Stimulated activated CD4-positive, alpha-beta T cell treated with anti-CD3 and anti-CD28 coated beads, Interleukin-4, amount 100 ng/mL, for 1 hour (primary cell): Measurements from ENCODE around the gene SMIM27.
"Not testable (repeated sequence)": the region's sequence is repeated elsewhere in the genome, so short reads cannot be mapped to it uniquely, and the experiment has no call there.

Experiments used
- DNase-seq: peaks from one replicate; pipeline ENCODE4 v3.0.0-alpha.2; 2020

Gene SMIM27

DNA sequence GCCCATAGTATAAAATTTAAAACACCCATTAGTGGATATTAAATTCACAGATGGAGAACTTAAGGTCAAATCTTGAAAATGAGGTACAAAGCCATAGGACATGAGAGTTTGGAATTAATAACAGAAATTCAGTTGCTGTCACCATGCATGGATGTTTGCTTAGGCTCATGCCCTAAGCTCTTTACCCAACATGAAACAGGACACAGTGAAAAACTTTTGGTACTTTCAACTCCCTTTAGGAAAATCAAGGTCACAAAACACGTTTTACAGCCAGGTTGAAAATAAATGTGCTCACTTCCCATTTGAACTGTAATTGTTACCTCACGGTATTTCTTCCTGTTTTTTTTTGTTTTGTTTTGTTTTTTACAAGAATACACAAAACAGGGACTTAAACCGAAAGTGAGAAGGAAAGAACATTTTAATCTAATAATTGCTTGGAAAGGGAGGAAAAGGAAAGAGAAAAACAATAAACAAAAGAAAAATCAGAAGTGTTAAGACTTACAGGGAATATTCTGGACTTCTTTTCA lies 6.3 kb downstream of the SMIM27 start:
- no peak for DNase-seq

DNA sequence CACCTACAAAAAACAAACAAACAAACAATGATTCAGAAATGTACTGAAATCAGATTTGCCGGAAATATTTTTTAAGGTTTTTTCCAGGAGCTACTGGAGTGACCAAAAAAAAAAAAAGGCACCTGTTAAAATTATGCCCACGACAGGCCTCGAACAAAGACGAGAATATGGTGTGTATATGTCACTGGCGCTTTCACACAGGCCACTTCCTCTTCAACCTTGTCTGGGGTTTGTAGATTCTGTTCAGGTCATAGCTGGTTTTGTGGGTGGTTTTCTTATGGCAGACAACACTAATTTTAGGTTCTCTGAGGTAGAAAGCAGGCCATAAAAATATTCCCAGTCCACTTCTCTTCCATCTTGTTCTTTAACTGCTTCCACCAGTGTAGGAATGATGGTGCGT lies 13.8 kb downstream of the SMIM27 start:
- no peak for DNase-seq

DNA sequence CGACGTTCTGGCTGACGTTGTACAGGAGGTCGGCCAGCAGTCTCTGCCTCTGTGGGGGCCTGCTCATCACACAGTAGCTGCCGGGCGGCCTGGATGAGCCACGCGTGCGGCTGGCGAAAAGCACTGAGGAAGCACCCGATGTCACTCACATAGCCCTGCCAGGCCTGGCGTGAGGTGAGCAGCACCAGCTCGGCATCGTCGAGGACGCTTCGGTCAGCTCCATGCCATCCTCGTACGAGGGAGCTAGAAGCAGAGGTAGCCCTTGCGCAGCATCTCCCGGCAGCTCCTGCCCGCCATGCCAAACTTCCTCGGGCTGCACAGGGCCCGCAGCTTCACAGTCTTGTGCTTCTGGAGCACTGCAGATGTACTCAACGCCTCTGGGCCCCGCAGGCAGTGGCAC lies 14.6 kb downstream of the SMIM27 start:
- DNase-seq = no peak

DNA sequence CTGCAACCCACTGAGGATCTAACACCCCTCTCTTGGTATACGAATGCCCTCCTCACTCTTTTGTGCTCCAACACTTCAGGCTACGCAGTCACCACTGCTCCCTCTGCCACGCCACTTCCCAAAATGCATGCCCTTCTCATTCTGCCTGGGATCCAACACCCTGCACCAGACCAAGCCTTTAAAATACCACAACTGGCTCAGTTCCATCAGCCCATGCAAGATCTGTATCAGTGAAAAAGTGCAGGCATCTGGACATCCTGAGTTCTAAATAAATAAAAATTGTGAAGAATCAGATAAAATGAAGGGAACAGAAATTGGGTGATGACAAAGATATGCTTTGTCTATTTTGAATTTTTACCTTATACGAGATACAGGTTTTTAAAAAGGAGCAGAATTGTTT lies 18.1 kb downstream of the SMIM27 start:
- DNase-seq = no peak

DNA sequence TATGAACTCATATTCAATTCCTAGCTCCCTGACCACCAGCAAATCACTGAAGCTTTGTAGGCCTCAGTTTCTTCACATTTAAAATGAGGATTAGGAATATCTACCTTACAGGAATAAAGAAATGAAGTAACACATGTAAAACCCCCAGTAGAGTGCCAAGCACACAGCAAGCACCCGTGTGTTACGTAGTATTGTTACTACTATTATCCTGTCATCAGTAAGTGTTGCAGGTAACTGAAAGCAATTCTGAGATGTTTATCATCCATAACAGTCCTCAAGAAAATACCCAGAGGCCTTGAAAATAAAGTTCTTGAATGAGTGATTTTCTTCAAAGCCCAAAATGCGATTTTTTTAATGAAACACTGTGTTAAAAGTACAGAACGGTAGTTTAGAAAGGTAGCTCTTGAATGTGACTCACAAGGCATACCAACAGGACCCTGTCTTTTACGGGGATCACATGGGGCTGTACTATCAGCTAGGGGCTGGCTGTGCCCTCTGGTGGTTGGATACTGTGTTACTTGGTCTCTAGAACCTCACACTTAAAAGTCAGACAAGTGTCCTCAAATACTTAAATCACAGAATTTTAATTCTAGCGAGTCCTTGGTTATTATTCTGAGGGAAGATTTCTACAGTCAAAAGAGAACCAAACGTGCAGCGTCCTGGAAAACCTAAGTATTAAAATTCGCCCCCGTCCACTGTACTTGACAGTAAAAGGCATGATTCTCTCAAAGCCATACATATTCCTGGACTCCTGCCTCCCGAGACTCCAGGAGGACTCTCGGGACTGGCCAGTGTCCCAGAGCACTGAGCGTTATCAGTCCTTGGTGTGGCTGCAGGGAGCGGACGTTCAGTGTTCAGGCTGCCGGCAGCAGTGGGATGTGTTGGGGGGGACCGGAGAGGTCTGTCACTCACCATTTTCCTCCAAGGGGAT lies 20.1 kb downstream of the SMIM27 start:
- DNase-seq = peak; percentile 64

DNA sequence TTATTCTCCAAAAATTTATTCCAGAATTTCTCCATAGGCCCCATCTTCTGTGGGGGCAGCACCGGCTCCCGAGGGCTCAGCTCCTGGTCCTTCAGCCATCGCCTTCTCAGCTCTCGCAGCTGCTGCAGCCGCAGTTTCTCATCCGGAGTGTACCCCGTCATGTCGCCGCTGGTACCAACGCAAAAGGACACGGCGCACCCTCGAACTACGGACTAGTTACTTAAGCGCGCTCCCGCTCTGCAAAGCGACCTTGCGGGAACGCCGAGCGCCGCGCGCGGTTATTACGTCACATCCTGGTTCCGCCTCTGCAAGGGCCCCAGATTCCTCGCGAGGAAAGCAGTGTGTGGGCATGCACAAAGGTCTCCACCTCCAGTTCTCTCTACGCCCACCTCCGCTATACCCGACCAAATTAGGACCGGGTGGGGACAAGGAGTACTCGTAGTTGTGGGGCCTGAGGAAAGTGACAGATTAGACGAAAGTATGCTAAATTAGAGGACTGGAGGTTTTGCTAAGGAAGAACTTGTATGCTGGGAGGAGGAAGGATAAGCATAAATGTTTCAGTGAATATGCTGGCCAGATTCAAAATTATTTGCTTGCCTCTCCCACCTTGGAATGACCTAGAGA lies 20.9 kb downstream of the SMIM27 start, which contains the start of gene NDUFB6:
Gene NDUFB6 (minus strand): TSS at position 260 of the 624 bp plus-strand sequence. CDS start 99 bp downstream, at position 161.
- DNase-seq = peak; percentile 96

DNA sequence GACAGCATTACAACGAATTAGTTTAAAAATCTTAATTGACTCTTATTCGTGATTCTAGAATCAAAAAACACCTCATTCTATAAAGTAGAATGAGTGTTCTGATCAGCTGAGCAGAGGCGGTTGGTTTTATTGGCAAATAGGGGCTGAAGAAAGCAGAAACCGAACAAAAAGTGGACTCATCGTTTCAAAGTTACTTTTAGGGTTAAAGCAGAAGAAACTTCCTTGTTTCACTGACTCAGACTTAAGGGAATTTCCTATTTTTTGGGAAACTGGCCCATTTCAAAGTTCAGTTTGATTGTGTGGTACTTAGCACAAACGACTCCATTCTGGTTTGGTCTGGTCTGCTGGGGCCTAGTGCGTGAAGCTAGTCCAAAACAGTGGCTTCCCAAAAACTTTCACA lies 21.7 kb downstream of the SMIM27 start:
- DNase-seq = no peak

DNA sequence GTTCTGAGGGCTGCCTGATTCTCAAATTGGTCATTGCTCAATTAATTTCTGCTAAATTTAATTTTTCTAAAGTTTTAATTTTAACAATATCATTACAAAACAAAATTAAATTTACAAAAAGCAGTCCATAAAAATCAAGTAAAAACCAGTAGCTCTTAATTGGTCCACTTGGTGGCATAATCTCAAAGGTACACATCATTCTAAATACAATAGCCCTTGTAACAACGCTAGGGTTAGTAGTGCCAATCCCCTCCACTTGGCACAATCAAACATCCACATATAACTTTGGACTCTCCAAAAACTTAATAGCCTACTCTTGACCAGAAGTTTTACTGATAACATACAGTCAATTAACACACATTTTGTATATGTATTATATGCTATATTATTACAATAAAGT lies 22.7 kb downstream of the SMIM27 start:
- DNase-seq = no peak

DNA sequence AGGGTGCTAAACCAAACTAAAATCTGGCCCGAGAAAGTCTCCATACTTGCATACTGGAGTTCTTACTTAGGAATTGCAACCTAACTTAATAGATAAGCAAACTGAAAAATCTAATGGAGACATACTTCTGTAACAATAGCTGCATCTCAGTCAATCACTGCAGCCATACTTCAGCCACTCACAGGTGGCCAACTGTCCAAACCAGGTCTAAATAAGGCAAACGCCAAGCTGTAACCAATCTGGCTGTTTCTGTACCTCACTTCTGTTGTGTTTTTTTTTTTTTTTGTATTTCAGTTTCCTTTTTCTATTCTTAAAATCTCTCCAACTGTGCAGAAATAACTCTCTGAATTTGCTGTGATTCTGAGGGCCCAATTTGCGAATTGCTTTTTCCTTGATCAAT lies 25.2 kb downstream of the SMIM27 start:
- DNase-seq = no peak

DNA sequence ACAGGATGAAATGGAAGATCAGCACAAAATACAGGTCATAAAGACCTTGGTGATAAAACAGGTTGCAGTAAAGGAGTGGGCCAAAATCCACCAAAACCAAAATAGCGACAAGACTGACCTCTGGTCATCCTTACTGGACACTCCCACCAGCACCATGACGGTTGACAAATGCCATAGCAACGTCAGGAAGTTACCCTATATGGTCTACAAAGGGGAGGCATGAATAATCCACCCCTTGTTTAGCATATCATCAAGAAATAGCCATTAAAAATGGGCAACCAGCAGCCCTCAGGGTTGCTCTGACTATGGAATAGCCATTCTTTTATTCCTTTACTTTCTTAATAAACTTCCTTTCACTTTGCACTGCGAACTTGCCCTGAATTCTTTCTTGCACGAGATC lies 26.8 kb downstream of the SMIM27 start:
- DNase-seq = no peak

DNA sequence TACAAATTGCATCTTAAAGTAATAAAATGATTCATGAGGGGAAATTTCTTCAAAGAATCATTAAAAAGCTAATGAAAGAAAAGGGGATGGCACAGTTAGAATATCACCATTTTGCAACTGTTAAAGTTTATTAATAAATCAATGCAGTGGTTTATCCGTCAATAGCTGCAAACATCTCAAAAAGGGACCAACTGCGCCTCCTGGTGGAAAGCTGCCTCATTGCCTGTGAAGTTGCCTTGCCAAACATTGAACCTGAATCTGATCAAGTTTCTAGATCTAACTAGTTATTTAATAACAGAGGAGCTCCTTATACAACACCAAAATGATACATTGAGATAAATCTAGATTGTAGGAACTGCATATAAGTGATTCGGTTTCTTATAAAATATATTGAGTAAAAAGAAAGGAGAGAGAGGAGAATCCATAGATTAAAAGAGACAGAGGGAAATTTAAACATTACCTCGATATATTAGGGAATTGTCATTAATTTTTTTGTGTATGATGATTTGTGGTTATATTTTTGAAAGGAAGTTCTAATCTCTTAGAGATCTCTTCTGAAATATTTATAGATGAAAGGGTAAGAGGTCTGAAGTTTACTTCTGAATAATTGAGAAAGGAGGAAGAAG lies 27.7 kb downstream of the SMIM27 start:
- DNase-seq = peak; percentile 79

DNA sequence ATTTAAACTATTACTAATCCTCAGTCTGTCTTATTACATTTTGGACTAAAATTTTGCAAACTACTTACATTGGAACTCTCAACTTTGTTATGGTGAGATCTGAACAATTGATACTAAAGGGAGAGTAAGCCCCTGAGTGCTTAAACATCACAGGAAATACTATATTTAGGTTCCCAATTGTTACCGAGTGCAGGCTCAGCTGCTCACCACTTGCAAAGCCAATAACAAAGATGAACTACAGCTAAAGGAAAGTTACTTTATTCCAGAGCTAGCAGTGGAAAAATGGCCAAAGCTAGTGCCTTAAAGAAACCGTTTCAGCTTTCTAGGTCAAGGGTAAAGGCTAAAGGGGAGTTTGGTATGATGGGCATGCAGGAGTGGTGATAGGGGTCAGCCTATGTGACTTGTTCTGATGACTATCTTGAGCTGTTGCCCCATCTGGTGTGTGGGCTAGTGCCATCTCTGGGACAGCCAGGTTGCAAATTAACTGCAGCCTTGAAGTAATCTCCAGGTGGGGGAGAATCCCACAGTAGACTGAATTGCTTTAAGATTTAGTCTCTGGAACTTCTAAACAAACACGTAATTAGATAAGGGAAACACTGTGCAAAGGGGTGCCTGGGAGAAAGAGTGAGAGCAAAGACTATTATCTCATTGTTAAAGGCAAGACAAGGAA lies 28.6 kb downstream of the SMIM27 start:
- DNase-seq = no peak

DNA sequence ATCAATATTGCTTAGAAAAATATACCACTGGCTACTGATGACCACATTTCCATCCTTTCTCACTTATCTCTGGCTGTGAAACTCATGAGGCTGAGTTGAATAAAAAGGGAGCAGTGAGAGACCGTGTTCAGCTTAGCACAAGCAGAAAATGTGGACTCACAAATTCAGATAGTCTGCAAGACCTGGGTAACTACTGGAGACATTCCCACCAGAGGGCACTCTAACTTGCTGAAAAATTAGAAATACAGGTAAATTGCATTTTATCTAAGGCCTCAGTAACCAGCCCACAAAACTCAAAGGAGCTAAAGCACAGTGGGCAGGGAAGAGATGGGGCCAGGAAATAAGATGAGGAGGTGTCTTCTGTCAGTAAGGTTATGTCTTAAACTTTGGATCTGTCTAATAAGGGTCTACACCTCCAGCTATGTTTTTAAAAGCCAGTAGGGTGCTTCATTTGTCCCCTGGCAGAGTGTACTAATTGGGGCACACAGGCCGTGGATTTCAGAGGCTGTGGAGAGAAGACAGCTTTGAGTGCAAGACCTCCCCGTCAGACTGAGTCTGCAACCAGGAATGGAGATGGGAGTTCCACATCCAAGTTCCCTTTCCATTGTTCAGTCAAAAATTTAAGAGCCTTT lies 29.5 kb downstream of the SMIM27 start:
- DNase-seq = no peak

DNA sequence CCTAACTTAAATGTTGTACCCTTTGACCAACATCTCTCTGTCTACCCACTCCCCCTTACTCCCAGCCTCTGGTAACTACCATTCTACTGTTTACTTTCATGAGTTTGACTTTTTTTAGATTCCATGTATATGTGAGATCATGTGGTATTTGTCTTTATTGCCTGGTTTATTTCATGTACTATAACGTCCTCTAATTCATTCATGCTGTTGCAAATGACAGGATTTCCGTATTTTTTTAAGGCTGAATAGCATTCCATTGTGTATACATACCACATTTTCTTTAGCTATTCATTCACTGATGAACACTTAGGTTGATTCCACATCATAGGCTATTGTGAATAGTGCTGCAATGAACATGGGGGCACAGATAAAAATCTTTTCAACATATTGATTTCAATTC lies 32.7 kb downstream of the SMIM27 start:
- DNase-seq = no peak

DNA sequence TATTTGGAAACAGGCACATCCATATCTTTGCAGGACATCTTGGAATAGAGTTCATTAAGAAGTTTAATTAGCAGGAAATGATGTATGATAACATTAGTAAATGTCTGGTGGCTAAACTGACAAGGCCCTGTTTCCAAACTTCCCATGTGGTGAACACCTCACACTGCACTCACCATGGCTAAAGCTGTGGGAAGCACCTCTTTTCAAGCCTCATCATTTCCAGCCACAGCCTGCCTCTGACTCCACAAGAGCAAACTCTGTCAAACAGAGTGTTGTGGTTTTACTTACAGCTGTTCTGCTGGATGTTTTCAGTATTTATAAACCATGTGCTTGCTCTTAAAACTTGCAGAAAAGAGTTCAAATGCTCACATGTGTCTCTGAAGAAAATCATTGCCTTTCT lies 35.8 kb downstream of the SMIM27 start:
- no peak for DNase-seq

DNA sequence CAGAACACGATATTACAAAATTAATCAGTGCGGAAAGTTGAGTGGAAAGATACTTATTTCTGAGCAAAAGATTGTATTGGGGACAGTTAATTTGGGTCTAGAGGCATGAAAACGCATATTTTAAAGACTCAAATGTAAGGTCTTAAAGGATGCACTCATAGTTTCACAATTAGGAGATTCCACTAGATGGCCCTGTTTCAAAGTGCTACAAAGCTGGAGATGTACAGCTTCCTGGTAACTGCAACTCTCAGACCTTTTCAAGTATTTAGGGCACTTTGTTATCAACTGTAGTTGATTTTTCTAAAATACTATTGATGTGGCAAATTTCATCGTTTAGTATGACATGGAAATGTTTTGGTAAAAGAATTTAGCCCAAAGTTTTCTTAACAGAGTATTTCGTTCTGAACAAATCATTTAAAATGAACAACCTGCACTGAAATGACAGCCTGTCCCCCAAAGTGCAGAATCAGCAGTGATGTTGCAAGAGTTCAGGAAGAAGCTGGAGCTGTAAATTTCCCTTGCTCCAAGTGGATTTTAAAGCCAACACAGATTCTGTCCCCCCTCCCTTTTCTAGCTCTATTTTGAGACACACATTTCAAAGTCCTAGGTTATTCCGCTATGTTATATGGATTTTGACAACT lies 37.1 kb downstream of the SMIM27 start:
- no peak for DNase-seq

DNA sequence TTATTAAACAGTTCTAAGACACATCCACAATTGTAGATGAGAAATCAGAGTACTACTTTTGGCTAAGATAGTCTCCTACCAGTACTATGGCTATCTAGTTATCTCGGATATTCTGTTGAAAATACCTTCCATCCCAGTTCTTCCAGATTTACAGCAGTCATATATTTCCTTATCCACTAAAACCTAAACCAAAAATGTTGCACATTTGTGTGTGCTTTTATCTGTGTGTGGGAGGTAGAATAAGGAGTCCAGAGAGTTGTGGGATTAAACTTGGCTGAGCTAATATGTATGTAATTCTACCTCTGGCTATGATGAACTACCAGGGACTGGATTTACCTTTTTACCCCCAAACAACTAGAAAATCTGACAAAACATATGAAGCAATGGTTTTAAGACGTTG lies 38.3 kb downstream of the SMIM27 start:
- no peak for DNase-seq

DNA sequence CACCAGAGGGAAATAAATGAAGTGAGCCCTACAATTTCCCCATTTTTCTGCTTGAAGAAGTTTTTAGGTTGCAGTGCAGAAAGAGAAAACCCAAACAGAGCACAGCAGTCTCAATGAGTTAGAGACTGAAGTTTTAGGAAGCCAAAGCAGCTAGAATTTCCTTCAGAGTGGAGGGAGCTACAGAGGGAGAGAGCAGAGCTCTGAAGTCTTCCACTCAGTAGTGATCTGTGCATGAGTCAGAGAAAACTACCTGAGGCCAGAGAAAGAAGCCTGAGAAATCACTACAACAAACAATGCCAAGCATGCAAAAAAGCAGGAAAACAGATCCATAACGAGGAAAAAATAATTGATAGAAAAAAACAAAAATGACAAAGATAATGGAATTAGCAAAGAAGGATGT lies 38.8 kb downstream of the SMIM27 start:
- DNase-seq = no peak

DNA sequence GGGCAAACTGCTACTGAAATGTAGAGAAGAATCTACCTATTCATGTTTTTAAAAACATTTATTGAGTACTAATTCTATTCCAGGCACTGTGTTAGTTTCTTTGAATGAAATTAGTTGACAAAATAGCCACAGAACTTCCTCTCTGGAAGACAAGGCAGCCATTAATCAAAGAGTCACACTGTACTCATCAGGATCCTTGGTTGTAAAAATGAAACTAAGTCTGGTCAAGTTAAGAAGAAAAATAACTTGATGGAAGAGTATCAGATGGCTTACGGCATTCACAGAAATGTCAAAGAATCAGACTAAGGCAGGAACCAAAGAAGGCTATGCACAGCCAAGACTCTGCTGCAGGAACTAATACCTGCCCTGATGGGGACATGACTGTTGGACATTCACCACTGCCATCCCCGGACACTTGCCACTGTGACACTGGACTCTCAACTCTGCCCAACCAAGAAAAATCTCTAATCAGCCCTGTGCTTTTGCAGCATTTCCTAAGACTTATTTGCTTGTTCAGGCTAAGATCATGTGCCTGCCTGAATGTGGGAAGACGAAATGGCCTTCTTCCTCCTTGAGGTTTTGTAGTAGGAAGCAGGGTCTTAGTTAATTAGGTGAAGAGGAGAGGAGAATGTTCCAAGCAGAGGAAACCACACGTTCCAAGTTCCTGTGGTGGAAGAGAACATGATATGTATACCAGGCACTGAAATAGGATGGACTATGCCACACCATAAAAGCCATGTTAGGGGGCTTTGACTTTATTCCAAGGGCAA lies 44.2 kb downstream of the SMIM27 start:
- no peak for DNase-seq

DNA sequence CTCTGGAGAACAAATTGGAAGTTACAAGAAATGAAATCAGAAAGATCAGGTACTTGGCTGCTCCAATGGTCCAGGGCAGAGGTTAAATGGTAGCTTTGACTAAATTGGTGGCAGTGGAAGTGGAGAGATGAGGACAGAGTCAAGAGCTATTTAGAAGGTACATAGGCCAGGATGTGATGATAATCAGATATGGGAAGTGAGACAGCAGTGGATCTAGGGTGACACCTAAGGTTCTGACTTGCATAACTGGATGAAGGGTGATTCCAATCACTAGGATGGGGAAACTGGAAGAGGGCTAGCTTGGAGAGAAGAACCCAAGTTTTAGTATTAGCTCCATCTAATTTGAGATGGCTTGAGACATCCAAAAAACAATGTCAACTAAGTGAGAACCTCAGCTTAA lies 44.8 kb downstream of the SMIM27 start:
- no peak for DNase-seq

DNA sequence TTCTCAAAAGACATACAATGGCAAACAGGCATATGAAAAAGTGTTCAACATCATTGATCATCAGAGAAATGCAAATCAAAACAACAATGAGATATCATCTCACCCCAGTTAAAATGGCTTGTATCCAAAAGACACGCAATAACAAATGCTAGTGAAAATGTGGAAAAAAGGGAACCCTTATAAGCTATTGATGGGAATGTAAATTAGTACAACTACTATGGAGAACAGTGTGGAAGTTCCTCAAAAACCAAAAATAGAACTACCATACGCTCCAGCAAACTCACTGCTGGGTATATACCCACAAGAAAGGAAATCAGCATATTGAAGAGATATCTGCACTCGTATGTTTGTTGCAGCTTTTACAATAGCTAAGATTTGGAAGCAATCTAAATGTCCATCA lies 46.9 kb downstream of the SMIM27 start:
- not testable (repeated sequence) for DNase-seq
